GM12892 (cell line): ENCODE data around the gene DLG1.
"Not testable (repeated sequence)": the region's sequence is repeated elsewhere in the genome, so short reads cannot be mapped to it uniquely, and the experiment has no call there.

ENCODE experiments used
- POLR2A ChIP-seq: IDR thresholded peaks from 2 replicates; pipeline ENCODE4 v1.6.1; 2011; ENCODE audit warnings: low read depth, low read length, control low read depth
- POLR2AphosphoS5 ChIP-seq: IDR thresholded peaks from 2 replicates; pipeline ENCODE4 v1.6.1; 2011; ENCODE audit warnings: low read depth, low read length, control low read depth
- TAF1 ChIP-seq: IDR thresholded peaks from 2 replicates; pipeline ENCODE4 v1.6.1; 2011; ENCODE audit warnings: low read depth, mild to moderate bottlenecking, control low read depth, low read length, borderline replicate concordance

DNA sequence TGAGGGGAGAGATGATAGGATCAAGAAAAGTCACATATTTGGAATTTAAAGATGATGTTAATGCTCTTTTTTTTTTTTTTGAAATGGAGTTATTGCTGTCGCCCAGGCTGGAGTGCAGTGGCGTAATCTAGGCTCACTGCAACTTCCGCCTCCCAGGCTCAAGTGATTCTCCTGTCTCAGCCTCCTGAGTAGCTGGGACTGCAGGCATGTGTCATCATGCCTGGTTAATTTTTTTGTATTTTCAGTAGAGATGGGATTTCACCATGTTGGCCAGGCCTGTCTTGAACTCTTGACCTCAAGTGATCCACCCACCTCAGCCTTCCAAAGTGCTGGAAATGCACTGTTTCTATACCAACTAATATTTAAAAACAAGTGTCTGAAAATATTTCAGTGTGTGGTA is 104.7 kb downstream of the DLG1 start:
- TF ChIP-seq POLR2A, POLR2AphosphoS5, TAF1: not testable (repeated sequence)
